Measurements from ENCODE around the gene ATP1A3.
"Not testable (repeated sequence)": the region's sequence is repeated elsewhere in the genome, so short reads cannot be mapped to it uniquely, and the experiment has no call there.

Gene ATP1A3

DNA sequence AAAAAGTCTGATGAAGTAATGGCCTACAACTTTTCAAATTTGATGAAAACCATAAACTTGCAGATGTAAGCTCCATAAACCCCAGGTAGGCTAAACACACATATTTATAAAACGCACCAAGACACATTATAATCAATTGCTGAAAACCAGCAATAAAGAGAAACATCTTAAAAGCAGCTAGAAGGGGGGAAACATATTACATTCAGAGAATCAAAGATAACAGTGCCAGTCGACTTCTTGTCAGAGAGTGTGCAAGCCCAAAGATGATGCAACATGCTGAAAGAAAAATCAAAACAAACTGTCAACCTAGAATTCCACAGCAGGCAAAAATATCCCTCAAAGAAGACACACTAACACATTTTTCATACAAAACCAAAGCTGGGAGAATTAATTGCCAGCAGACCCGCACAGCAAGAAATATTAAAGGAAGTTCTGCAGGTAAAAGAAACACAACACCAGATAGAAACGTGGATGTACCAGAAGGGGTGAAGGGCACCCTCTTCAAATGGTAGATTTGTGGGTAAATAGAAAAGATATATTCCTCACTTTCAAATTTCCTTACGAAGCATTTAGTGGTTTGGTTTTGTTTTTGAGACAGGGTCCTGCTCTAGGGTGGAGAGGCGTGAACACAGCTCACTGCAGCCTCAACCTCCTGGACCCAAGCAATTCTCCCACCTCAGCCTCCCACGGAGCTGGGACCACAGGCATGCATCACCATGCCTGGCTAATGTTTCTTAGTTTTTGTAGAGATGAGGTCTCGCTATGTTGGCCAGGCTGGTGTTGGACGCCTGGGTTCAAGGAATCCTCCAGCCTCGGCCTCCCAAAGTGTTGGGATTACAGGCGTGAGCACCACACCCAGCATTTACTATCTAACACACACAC, 16.5 kb upstream of the ATP1A3 start:
- no peak for DNase-seq

DNA sequence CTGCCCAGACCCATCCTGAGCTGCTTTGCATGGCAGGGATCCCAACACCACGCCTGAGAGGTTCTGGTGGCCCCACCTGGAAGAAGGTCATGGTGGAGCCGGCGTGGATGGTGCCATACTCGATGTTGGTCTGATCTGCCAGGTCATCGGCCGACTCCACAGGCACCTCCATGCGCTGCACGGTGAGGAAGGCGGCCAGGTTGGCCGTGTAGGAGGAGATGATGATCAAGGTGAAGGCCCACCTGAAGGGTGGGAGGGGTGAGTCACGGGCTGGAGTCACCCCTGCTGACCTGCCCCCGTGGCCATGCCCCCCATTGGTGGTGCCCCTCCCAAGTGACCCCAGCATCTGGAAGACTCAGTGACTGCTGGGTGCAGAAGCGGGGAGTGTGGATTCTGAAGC, 12.5 kb upstream of the ATP1A3 start:
- DNase-seq, result no peak

DNA sequence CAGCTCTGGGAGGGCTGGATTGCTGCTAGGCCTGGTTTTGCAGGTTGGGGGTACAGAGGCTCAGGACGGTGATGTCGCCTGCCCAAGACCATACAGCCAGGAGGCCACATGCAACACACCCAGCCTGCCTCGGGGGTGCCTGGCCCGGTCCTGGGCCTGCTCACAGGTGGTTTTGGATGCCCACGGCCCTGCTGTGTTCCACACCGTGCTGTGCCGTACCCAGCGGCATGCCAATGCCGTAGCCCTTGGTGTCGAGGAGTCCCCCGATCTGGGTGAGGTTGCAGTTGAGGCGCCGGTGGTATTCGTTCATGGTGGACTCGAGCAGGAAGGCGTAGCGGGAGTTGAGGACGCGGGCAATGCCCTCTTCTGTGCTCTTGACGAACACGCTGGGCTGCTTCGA, 11.5 kb upstream of the ATP1A3 start:
- DNase-seq, result no peak

DNA sequence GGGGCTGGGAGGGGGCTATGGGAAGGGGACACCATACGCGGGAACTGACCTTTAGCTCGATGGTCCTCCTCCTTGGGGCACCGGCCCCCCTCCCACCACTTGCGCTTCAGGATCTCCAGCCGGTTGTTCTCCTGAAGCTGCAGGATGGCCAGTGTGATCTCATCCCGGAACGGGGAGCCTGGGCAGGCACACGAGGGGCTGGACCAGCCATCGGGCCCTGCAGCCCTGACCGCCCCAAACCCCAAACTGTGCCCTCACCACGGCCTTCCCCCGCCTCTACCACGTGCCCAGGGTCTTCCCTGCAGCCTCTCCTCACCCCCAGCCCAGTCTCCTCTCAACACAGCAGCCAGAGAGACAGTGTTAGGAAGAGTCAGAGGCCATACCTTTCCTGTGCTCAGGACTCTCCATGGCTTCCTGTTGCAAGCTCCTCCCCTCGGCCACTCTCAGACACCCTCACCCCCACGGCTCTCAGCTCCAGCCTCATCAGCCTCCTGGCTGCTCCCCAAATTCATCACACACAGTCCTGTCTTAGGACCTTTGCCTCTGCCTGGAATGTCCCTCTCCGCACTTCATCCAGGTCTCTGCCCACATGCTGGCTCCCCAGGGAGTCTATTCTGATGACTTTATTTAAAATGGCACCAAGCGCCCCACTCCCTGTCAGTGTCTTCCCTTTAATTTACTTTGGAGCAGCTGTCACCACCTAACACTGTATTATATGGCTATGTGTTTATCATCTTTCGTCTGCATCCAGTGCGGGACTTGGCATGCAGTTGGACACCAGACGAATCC, 9.7 kb upstream of the ATP1A3 start:
- DNase-seq, result no peak

DNA sequence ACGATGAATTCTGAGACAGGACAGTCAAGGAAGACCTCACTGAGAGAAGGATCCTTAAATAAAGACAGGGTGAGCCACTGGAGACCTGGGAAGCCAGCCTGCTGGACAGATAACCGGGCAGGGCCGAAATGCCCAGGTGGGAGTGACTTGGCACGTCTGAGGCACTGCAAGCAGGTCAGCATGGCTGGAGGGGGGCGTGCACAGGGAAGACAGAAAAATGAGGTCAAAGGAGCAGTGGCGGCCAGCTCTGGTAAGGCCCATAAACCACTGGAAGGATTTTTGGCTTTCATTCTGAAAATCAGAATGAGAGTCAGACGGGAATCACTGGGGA, 5.8 kb upstream of the ATP1A3 start:
- no peak for DNase-seq

DNA sequence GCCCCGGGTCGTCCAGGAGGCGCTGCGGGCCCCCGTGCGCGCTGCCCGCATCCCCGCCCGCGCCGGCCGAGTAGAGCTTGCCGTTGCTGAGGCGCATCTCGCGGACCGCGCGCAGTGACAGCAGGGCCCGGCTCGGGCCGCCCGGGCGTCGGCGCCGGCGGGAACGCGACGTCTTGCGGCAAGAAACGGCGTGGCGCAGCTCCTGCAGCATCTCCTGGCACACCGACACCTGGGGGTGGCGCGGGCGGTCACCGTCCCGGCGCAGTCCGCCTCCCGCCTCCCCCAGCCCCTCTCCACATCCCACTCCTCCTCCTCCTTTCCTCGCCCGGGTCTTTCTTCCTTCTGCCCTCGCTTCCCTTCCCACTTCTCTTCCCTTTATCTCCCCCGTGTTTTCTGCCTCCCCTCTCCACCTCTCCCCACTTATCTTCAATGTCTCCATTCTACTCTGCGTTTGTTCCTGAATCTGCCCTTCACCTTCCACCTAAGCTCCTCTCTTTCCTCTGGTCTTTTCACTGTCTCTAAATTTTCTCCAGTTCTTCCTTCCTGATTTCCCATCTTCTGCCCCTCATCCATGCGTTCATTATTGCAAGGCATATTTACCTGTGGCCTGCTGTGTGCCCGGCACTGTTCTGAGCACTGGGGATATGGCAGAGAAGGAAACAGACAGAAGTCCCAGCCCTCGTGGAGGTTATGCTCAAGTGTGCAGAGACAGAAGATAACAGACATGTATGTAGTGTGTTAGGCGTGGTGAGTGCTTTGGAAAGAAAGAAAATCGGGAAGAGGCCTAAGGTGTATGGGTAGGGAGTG, 5.2 kb upstream of the ATP1A3 start:
- DNase-seq, result no peak

DNA sequence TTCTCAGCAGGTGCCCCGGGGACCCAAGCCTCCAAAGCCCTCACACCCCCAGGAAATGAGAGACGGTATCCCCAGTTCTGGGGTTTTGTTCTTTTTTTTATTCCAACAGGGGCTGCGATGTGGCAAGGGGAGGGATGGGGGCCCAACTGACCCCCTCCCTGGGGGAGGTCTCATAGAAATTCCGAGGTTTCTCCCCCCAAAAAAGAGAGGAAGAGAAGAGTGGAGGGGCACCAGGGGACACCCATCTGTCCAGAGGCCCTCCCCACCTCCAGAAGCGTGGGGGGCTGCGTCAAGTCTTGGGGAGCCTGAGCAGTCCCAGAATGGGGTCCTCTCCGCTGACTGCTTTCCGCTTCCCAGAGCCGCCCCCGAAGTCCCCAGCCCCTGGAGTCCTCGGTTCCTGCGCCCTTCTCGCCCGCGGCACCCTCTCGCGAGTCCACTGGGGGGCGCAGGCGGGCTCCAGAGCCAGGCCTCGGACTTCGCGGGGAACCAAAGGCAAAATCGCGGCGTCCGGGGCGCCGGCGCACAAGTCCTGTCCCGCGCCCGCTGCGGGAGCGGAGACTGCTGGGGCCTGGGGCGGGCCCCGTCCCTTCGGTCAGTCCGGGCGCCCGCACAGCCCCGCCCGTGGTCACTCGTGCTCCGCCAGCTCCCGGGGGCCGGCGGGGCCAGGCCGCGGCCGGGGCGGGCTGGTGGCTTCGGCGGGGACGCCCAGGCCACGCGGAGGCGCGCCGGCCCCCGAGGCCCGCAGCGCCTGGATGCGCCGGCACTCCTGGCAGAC, 4.4 kb upstream of the ATP1A3 start:
- peak; percentile 56 for DNase-seq

DNA sequence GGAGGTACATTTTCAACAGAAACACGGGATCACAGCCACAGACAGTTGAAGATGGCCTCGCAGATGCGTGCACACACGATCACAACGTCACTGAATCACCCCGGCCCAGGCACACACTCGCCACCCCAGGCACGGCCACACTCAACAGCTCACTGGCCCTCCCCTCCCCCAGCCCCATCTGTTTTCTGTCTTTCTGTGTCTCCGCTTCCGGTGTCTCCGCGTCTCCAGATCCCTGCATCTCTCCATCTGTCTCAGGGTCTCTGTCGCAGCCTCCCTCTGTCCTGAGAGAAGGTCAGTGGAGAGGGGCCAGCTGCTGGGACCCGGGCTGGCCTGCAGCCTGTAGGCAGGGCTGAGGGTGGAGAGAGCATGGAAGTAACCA, 3.8 kb upstream of the ATP1A3 start:
- DNase-seq, result no peak

DNA sequence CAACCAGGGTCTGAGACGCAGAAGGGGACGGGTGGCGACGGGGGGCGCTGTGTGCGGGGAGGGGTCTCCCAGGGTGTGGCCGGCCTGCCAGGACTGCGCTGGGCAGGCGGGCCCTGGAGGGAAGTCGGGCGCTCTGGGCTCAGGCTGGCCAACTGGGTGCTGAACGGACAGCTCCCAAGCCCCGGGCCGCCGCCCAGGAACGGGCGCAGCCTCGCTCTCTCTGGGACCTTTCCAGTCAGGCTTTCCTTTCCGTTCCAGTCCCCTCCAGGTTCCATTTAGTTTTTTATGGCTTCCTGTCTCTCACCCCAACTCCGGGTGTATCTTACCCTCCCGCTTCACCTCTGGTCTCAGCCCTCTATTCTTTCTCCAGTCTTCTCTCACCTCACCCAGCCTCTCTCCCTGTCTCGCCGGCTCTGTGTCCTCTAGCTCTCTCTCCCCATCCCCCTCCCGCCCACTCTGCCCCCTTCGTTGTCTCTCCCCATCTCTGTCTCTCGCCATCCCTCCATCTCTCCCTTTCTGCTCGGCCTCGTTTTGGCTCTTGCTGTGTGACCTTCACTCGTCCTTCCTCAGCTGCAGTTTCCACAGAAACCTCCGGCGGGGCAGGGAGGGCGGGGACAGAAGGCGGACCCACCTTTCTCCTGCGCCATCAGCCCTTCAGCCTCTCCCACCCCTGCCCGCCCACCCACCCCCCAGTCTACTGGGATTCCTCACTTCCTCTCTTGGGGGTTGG, 3.3 kb upstream of the ATP1A3 start:
- DNase-seq, result no peak

DNA sequence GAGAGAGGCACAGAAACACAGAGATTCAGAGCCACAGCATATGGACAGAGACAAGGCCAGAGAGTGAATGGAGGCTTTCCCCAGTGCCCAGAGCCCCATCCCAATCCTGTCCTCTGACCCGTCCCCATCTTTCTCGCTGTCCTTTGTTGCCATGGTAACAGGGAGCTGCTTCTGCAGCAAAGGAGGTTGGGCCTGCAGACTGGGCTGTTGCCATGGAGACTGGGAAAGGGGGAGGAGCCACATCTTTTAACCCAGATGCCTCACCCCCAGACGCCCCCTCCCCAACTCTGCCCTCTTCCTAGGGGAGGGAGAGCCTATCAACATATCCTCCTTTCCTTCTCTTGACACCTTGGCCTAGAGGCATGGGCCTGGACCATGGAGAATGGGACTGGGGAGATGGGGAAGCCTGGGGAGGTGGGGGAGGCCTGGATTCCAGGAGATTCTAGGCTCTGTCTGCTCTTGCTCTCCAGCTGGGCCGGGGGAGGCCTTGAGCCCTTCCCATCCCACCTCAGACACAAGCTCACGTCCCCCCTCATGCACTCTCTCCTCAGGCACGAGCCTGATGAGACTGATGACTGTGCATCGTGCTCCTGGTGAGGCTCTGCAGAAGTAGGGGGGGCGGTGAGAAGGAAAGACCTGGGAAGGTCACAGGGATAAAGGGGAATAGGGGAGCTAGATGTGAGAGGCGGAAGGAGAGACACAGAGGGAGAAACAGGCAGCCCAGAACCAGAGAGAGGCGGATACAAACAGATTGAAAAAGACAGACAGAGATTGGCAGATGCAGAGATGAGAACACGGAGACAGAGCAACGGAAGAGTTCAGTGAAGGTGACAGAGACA, 2.1 kb upstream of the ATP1A3 start:
- DNase-seq, result peak; percentile 18

DNA sequence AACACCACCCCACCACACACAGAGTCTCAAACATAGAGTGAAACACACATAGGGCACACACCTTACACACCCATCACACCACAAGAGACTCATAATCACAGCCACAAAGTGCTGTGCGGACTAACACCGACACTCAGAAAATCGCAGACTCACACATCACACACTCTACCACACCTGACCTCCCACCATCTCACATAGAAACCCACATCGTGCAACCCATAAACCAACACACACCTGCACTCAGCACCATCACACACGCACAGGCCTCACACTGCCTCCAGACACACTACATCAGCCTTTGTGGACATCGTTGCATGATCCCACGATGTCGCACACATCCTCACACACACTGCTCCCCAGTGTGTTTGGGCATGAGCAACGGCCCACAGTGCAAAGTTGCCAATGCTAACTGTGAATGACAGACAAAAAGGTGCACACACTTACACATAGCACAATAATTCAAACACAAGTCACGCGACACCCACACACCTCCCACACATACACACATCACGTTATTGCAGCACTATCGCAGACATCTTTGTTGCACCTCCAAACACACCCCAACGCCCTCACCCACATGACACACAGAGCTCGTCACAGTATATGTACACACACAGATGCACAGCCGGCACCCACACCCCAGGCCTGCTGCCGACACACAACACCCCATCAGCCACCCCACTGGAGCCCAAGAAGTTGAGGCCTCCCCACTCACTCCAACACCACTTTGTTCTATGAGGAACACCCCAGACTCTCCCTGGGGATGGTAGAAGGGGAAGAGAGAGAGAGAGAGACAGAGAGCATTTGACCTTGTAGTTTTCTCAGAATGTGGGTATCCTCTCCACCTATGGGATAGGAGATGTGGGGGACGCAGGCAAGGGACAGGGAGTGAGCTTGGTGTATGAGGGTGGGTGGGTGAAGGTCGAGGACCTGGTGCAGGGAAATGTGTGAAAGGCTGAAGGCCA, 1.2 kb upstream of the ATP1A3 start:
- no peak for DNase-seq

DNA sequence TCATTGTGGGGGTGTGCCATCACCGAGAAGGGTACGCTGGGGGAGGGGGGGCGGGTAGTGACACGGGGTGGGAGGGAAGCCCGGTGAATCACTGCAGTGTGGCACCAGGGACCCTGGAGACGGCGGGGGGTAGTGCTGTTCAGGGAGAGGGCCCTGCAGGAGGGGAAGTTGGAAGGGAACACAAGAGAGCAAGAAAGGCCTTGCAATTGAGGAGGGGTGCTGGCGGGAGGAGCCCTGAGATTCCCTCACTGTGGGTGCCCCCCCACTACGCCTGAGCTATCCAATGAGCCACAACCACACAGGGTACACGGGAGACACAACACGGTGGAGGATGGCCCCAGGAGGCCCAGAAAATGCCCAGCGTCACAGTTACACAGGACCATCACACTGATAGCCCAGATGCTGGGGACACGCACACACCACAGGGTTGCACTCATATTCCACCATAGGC, 516 bp upstream of the ATP1A3 start:
- DNase-seq, result no peak

DNA sequence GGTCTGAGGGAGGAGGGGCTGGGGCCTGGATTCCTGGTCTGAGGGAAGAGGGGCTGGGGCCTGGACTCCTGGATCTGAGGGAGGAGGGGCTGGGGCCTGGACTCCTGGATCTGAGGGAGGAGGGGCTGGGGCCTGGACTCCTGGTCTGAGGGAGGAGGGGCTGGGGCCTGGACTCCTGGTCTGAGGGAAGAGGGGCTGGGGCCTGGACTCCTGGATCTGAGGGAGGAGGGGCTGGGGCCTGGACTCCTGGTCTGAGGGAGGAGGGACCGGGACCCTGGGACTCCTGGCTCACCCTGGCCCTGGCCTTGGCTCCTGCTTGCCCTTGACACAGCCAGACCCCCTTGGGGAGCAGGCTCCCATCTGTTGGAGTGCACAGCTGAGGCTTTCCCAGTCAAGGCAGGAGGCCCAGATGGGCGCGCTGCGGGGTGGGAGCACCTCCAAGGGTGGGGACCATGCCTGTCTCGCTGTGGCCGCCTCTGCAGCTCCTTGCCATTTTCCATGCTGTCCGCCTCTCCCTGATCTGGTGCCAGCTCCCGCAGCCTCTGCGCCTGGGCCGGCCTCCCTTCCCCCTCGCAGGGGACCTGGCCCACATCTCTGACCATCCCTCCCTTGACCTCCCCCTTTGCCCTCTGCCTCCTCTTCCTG, 2.0 kb downstream of the ATP1A3 start:
- not testable (repeated sequence) for DNase-seq

DNA sequence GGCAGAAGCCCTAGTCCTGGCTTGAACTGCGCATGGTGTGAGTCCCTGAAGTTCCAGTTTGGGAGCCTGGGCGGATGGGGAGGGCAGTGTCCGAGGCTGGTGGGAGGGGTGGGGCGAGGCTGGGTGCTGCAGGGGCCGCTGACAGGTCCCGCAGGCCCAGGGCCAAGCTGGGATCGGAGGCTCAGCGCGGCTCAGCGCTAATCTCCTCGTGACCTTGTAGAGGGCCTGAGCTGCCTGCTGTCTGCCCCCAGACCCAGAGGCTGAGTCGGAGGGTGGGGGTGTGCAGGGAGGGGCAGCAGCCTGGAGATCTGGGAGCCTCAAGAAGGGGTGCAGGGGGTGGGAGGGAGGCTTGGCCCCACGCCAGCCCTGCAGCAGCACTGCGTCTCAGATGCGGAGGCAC, 3.0 kb downstream of the ATP1A3 start:
- DNase-seq, result no peak

DNA sequence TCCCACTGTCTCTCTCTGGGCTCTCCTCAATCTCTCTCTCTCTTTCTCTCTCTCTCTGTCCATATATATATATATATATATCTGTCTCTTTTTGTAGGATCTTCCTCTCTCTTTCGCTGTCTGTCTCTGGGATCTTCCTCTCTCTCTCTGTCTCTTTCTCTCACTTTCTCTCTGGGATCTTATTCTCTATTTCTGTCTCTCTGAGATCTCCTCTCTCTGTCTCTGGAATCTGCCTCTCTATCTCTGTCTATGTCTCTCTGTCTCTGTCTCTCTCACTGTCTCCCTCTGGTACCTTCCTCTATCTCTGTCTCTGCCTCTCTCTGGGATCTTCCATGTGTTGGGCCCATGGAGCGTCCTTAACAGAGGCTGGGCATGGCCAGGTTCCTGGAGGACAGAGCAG, 3.4 kb downstream of the ATP1A3 start:
- DNase-seq, result no peak

DNA sequence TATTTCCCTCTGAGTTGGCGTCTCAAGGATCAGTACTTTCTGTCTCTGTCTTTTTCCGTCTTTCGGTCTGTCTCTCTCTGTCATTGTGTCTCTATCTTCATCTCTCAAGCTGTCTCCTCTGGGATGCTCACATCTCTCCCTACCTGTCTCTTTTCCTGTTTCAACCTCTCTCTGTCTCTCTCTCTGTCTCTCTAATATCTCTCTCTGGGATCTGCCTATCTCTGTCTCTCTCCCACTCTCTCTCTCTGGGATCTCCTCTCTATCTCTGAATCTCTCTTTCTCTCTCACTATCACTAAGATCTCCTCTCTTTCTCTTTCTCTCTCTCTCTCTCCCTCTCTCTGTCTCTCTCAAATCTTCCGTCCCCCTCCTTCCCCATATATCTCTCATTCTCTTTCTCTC, 4.0 kb downstream of the ATP1A3 start:
- DNase-seq, result no peak

DNA sequence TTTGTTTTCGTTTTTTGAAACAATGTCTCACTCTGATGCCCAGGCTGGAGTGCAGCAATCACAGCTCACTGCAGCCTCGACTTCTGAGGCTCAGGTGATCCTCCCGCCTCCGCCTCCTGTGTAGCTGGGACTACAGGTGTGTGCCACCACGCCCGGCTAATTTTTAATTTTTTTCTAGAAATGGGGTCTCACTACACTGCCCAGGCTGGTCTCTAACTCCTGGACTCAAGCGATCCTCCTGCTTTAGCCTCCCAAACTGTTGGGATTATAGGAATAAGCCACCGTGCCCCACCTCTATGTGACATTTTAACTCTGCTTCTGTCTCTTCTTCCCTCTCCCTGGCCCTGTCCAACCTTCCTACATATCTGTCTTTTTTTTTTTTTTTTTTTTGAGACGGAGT, 5.1 kb downstream of the ATP1A3 start:
- no peak for DNase-seq

DNA sequence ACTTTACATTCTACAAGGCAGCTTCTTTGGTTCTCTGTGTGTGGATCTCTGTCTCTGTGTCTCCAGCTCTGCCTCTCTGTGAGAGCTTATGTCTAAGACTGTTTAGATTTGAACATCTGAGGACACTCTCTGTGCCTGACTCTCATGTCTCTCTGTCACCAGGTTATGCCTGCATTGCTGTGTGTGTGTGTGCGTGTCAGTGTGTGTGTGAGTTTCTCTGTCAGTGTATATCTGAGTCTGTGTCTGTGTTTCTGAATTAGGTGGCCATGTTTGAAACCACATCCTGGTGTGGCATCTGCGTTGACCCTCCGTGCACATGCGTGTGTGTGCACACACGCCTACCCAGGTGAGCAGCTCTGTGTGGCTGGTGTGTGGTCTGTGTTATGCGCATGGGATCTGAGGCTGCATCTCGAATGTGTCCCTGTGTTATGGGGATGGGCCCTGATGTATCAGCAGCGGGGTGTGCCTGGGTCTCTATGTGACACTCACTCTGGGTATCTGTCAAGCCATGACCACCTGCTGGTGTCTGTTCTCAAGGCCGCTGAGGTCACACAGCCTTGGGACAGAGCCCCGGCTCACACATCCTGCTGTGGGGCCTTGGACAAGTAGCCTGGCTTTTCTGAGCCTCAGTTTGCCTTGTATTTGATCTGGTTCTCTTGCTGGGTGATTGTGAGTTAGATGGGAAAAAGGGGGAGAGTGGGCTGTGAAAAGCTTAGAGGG, 6.7 kb downstream of the ATP1A3 start:
- DNase-seq, result no peak

DNA sequence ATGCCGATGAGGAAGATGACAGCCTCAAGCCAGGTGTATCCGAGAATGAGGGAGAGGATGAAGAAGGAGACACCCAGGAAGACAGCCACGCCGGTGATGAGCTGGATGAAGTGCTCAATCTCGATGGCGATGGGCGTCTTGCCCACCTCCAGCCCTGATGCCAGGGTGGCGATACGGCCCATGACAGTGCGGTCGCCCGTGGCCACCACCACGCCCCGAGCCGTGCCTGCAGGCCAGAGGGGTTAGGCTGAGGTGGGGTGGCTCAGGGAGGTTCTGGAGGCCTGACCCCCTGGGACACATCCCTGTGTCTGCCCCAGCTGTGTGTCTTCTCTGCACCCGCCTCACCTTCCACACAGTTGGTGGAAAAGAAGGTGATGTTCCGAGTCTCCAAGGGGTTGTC, 9.1 kb downstream of the ATP1A3 start:
- no peak for DNase-seq

Measured in NCI-H2029 (cell line).